Measurements from ENCODE around the gene NFKBIZ. TPM values are rescaled to one million over a fixed set of nuclear protein-coding genes. Genes with fewer than 3 reads are reported as not detected.
A peak's percentile ranks its signal among the peaks of the same experiment; 100 is the strongest.

Gene NFKBIZ
- total RNA-seq, 2 donors from 2014 or later, result 26.6 to 28.7 TPM

- H3K4me3 ChIP-seq, result peak overlapping the region; percentile 86 to 94
- no peak for DNase-seq (ENCODE audit: low spot score)
- no peak for TF ChIP-seq CTCF (IDR thresholded peaks at IDR 0.05)
- H3K4me1 ChIP-seq, result peaks cover 0 to 36% of the 10 kb centered on the region in 2 donors
- no peaks in the 10 kb centered on the region for H3K27me3 ChIP-seq
- H3K27ac ChIP-seq, result peak overlapping the region; percentile 98 to 99
- H3K9me3 ChIP-seq, result no peaks in the 10 kb centered on the region
- peaks cover 54% of the 10 kb centered on the region for H3K36me3 ChIP-seq
Measured at GRCh38 chr3:101851850-101852714, 2.8 kb downstream of the NFKBIZ start.

GRCh38 chr3:101852983-101853840 is 3.9 kb downstream of the NFKBIZ start:
- Histone ChIP-seq H3K4me3 (peak overlapping the region; percentile 19 to 86), H3K36me3 (peaks cover 66% of the 10 kb centered on the region), H3K9me3 (no peaks in the 10 kb centered on the region), H3K4me1 (peaks cover 0 to 43% of the 10 kb centered on the region in 2 donors), H3K27me3 (no peaks in the 10 kb centered on the region), H3K27ac (no peak overlapping the region)
- no peak for DNase-seq (ENCODE audit: low spot score)
- TF ChIP-seq CTCF (IDR thresholded peaks at IDR 0.05), result no peak

GRCh38 chr3:101853982-101854381 is 4.7 kb downstream of the NFKBIZ start:
- Histone ChIP-seq H3K4me3 (peak overlapping the region in 1 of 2 donors; percentile 86), H3K27me3 (no peaks in the 10 kb centered on the region), H3K4me1 (peaks cover 0 to 36% of the 10 kb centered on the region in 2 donors), H3K36me3 (peaks cover 73% of the 10 kb centered on the region), H3K9me3 (no peaks in the 10 kb centered on the region), H3K27ac (no peak overlapping the region)
- no peak for DNase-seq (ENCODE audit: low spot score)
- no peak for TF ChIP-seq CTCF (IDR thresholded peaks at IDR 0.05)

DNA sequence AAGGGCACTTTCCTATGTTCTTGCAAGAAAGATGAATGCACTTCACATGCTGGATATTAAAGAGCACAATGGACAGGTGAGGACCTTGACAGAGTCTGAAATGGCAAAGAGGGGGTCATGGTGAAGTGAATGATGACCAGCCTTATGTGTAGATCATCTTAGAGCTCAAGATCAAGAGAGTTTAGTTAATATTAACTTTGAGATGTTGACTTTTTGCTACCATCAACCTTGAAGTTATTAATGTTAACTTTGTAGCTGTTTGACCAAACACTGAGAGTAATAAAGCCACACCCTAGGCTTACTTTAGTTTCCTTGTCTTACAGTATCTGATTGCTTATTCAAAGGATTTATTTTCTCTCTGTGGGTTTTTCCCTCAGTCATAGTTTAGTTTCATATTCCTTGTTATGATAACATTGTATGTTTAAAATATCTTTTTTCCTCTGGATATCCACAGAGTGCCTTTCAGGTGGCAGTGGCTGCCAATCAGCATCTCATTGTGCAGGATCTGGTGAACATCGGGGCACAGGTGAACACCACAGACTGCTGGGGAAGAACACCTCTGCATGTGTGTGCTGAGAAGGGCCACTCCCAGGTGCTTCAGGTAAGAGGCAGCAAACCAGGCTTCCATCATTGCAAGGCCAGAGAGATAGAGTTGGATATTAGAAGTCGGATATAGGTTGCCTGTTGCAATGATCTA is 5.4 kb downstream of the NFKBIZ start:
- H3K4me1 ChIP-seq, result peaks cover 0 to 36% of the 10 kb centered on the region in 2 donors
- H3K4me3 ChIP-seq, result no peak overlapping the region
- no peaks in the 10 kb centered on the region for H3K27me3 ChIP-seq
- no peak overlapping the region for H3K27ac ChIP-seq
- no peak for TF ChIP-seq CTCF (IDR thresholded peaks at IDR 0.05)
- no peaks in the 10 kb centered on the region for H3K9me3 ChIP-seq
- H3K36me3 ChIP-seq, result peaks cover 81% of the 10 kb centered on the region
- no peak for DNase-seq (ENCODE audit: low spot score)

DNA sequence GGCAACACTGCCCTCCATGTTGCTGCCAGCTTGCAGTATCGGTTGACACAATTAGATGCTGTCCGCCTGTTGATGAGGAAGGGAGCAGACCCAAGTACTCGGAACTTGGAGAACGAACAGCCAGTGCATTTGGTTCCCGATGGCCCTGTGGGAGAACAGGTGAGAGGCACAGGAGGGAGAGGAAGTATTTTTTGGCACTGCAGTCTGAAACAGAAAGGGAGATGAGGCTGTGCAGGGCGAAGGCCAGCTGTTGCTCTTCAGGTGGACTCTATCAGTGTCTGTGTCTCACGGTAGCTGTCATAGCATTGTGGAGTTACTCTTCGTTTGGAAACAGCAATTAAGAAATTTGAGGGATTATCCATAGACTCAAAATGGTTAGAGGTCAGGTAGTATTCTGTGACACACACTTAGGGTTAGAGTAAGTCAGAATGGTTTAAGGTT is 8.0 kb downstream of the NFKBIZ start:
- Histone ChIP-seq H3K4me3 (peak overlapping the region in 1 of 2 donors; percentile 7), H3K4me1 (peaks cover 0 to 24% of the 10 kb centered on the region in 2 donors), H3K27ac (no peak overlapping the region), H3K27me3 (no peaks in the 10 kb centered on the region), H3K9me3 (no peaks in the 10 kb centered on the region), H3K36me3 (peaks cover 90% of the 10 kb centered on the region)
- no peak for TF ChIP-seq CTCF (IDR thresholded peaks at IDR 0.05)
- no peak for DNase-seq (ENCODE audit: low spot score)

Data from right atrium auricular region (tissue), 2 donors.